ENCODE measurements around the gene GSTM1.

- TF ChIP-seq CTCF (IDR thresholded peaks at IDR 0.05) (no peak), EZH2 (IDR thresholded peaks at IDR 0.05; ENCODE audit: borderline replicate concordance, insufficient read depth, low read depth, low read length, poor library complexity, severe bottlenecking) (no peak)
Observed at GRCh38 chr1:109654519-109654918, 33.1 kb upstream of the GSTM1 start.
